CD4-positive, alpha-beta memory T cell (primary cell): ENCODE results near the gene MYO1B. TPM values are rescaled to one million over a fixed set of nuclear protein-coding genes. Genes with fewer than 3 reads are reported as not detected.

Experiments
- CTCF ChIA-PET: fragments of 350-600 bp; sonication (Branson Sonifier 250); formaldehyde crosslinking; loops from one replicate; lab custom pipeline; 2021; ENCODE audit warnings: inconsistent platforms; ENCODE audit not compliant: partially characterized antibody; lab: Charles Lee
- POLR2A ChIA-PET: fragments of 350-600 bp; sonication (Branson Sonifier 250); formaldehyde crosslinking; loops from one replicate; lab custom pipeline; 2021; ENCODE audit not compliant: partially characterized antibody; lab: Charles Lee
- DNase-seq, 5 donors: peaks; one replicate each; pipeline versions ENCODE4 v3.0.0 to v3.0.0-alpha.2; 2020 to 2022; ENCODE audit warnings: mixed read lengths in 1 of 5
- H3K27ac ChIP-seq: one replicate; pipeline ENCODE4 v1.7.0; 2013; ENCODE audit warnings: low read depth, low read length
- H3K27me3 ChIP-seq: 2 replicates; pipeline ENCODE4 v1.7.0; 2013; ENCODE audit warnings: mild to moderate bottlenecking, low read length, moderate library complexity; ENCODE audit not compliant: insufficient read depth
- H3K36me3 ChIP-seq: 2 replicates; pipeline ENCODE4 v1.7.0; 2013; ENCODE audit warnings: mild to moderate bottlenecking, low read length, moderate library complexity; ENCODE audit not compliant: insufficient read depth
- H3K4me1 ChIP-seq: 2 replicates; pipeline ENCODE4 v1.7.0; 2013; ENCODE audit warnings: mild to moderate bottlenecking, low read length, moderate library complexity; ENCODE audit not compliant: insufficient read depth
- H3K4me3 ChIP-seq, 2 donors: one replicate each; pipeline ENCODE4 v1.7.0; 2013; ENCODE audit warnings: low read length in 2 of 2, mild to moderate bottlenecking in 1 of 2
- H3K9me3 ChIP-seq, 2 donors: one replicate each; pipeline ENCODE4 v1.7.0; 2013; ENCODE audit warnings: low read length in 2 of 2, control low read depth in 1 of 2; ENCODE audit not compliant: control insufficient read depth in 1 of 2
- H3K27ac Mint-ChIP-seq, 7 donors: one replicate each; pipeline ENCODE4 v1.8.0; 2020 to 2021; ENCODE audit warnings: mixed read lengths in 7 of 7, mild to moderate bottlenecking in 6 of 7, inconsistent platforms in 3 of 7, moderate library complexity in 3 of 7
- H3K27me3 Mint-ChIP-seq, 2 donors: one replicate each; pipeline ENCODE4 v1.8.0; 2020 to 2021; ENCODE audit warnings: mixed read lengths in 2 of 2
- H3K36me3 Mint-ChIP-seq, 2 donors: one replicate each; pipeline ENCODE4 v1.8.0; 2020 to 2021; ENCODE audit warnings: mixed read lengths in 2 of 2, inconsistent platforms in 1 of 2, mild to moderate bottlenecking in 1 of 2
- H3K4me1 Mint-ChIP-seq, 4 donors: one replicate each; pipeline ENCODE4 v1.8.0; 2020 to 2021; ENCODE audit warnings: mixed read lengths in 4 of 4, mild to moderate bottlenecking in 1 of 4
- H3K4me3 Mint-ChIP-seq, 8 donors: one replicate each; pipeline ENCODE4 v1.8.0; 2020 to 2021; ENCODE audit warnings: mixed read lengths in 8 of 8, mild to moderate bottlenecking in 7 of 8, moderate library complexity in 6 of 8, inconsistent platforms in 3 of 8
- H3K9me3 Mint-ChIP-seq, 8 donors: one replicate each; pipeline ENCODE4 v1.8.0; 2020 to 2021; ENCODE audit warnings: mixed read lengths in 8 of 8, mild to moderate bottlenecking in 5 of 8, inconsistent platforms in 3 of 8, moderate library complexity in 1 of 8
- intact Hi-C: fragments of 100-400 bp; cut with micrococcal nuclease; formaldehyde crosslinking; loops from one replicate; pipeline ENCODE4 v1.15.1; 2023
- polyA plus RNA-seq, 2 donors: library from polyadenylated mRNA; unstranded; fragments of 300-500 nt; fragmentation: Illumina TruSeq; gene quantifications; one replicate each; pipeline ENCODE4 v1.2.3, GENCODE V29; 2021
- total RNA-seq, 2 experiments: library from RNA; stranded (reverse); gene quantifications; one replicate each; pipeline ENCODE4 v1.2.3, GENCODE V29; 2021

Gene MYO1B
- total and polyA plus RNA-seq, 4 experiments from 2014 or later, result 0.12 to 0.38 (median 0.17) TPM

DNA sequence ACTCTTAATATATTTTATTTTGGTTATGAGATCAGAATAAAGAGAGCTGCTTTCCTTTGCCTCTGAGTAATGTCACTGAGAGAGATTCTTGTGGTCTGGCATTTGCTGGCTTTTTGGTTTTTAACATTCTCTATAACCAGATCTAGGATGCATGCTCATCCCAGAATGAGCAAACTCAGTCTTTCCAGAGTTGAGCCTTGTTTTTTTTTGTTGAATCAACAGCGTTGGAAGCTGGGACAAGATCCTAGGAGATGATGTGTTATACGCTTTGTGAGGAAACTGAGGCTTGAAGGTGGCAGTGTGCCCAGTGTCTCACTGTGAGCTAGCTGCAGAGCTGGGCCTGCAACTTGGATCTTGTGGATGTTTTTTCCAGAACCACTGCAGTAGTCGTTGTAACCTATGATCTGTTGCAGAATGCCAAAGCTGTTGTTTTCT, 19.5 kb downstream of the MYO1B start:
- H3K27ac ChIP-seq, result no peak overlapping the region
- no peaks in the 10 kb centered on the region for H3K4me1 ChIP-seq
- no peak overlapping the region for H3K27ac Mint-ChIP-seq
- no peaks in the 10 kb centered on the region for H3K36me3 ChIP-seq
- no peaks in the 10 kb centered on the region for H3K36me3 Mint-ChIP-seq
- H3K9me3 Mint-ChIP-seq, result peaks cover 0 to 2% (median 0%) of the 10 kb centered on the region in 8 donors
- intact Hi-C loops, result no loop called here
- H3K4me1 Mint-ChIP-seq, result no peaks in the 10 kb centered on the region
- no peak overlapping the region for H3K4me3 Mint-ChIP-seq
- no peak for DNase-seq
- POLR2A ChIA-PET, result interaction anchor here (0.7 kb wide), 1 partner anchor 292 kb away, joined by 3 read pairs; no protein-coding TSS in a partner anchor
- no peak overlapping the region for H3K4me3 ChIP-seq
- CTCF ChIA-PET, result interaction anchor here (0.9 kb wide), 1 partner anchor 13 kb away, joined by 4 read pairs; no protein-coding TSS in a partner anchor
- no peaks in the 10 kb centered on the region for H3K9me3 ChIP-seq
- no peaks in the 10 kb centered on the region for H3K27me3 ChIP-seq
- peaks cover 0 to 3% of the 10 kb centered on the region in 2 donors for H3K27me3 Mint-ChIP-seq

- no peak overlapping the region for H3K4me3 ChIP-seq
- Mint-ChIP-seq H3K9me3 (peaks cover 0 to 2% (median 0%) of the 10 kb centered on the region in 8 donors), H3K36me3 (no peaks in the 10 kb centered on the region), H3K27ac (no peak overlapping the region), H3K27me3 (peaks cover 0 to 5% of the 10 kb centered on the region in 2 donors), H3K4me3 (no peak overlapping the region), H3K4me1 (no peaks in the 10 kb centered on the region)
- H3K27ac ChIP-seq, result no peak overlapping the region
- H3K9me3 ChIP-seq, result no peaks in the 10 kb centered on the region
- no peaks in the 10 kb centered on the region for H3K4me1 ChIP-seq
- no peaks in the 10 kb centered on the region for H3K27me3 ChIP-seq
- intact Hi-C loops, result no loop called here
- ChIA-PET POLR2A (no interaction called here), CTCF (interaction anchor here (0.9 to 1.2 kb wide), 2 partner anchors 14 to 213 kb away, joined by 4 read pairs; no protein-coding TSS in a partner anchor)
- H3K36me3 ChIP-seq, result no peaks in the 10 kb centered on the region
- DNase-seq, result no peak
Observed at GRCh38 chr2:191265311-191266170, 20.3 kb downstream of the MYO1B start.

- no peak overlapping the region for H3K27ac Mint-ChIP-seq
- no peaks in the 10 kb centered on the region for H3K36me3 ChIP-seq
- H3K4me3 ChIP-seq, result no peak overlapping the region
- intact Hi-C loops, result no loop called here
- H3K9me3 Mint-ChIP-seq, result peaks cover 0 to 2% (median 0%) of the 10 kb centered on the region in 8 donors
- POLR2A ChIA-PET, result no interaction called here
- H3K4me1 Mint-ChIP-seq, result no peaks in the 10 kb centered on the region
- no peaks in the 10 kb centered on the region for H3K27me3 ChIP-seq
- CTCF ChIA-PET, result interaction anchor here (1.2 kb wide), 1 partner anchor 214 kb away, joined by 4 read pairs; no protein-coding TSS in a partner anchor
- no peaks in the 10 kb centered on the region for H3K9me3 ChIP-seq
- H3K27me3 Mint-ChIP-seq, result peaks cover 2 to 5% of the 10 kb centered on the region in 2 donors
- H3K4me3 Mint-ChIP-seq, result no peak overlapping the region
- no peak overlapping the region for H3K27ac ChIP-seq
- H3K4me1 ChIP-seq, result no peaks in the 10 kb centered on the region
- no peaks in the 10 kb centered on the region for H3K36me3 Mint-ChIP-seq
- DNase-seq, result no peak
Observed at GRCh38 chr2:191266201-191266600, 21.0 kb downstream of the MYO1B start.

DNA sequence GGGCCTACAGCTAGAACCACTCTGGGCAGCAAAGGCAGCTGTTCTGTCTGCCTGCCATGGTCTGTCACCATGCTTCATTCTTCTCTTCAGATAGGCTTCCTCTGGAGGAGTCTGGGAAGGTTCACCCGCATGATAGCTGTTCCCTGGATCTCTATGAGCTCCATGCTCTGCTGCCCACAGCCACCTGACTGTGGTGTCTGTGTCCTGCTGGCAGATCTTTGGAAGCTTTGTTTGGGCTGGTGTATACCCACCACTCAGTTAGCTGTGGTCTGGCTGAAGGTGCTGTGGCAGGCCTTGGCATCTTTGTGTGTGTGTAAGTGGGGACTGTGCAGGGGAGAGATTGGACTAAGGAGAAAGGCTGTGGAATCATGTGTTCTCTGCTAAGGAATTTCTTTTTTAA, 23.4 kb downstream of the MYO1B start:
- Histone ChIP-seq H3K36me3 (no peaks in the 10 kb centered on the region), H3K27me3 (no peaks in the 10 kb centered on the region), H3K4me1 (no peaks in the 10 kb centered on the region), H3K9me3 (no peaks in the 10 kb centered on the region), H3K27ac (no peak overlapping the region), H3K4me3 (no peak overlapping the region)
- intact Hi-C loops, result no loop called here
- no peak overlapping the region for H3K27ac Mint-ChIP-seq
- ChIA-PET POLR2A (no interaction called here), CTCF (no interaction called here)
- peaks cover 2 to 8% of the 10 kb centered on the region in 2 donors for H3K27me3 Mint-ChIP-seq
- H3K36me3 Mint-ChIP-seq, result no peaks in the 10 kb centered on the region
- no peaks in the 10 kb centered on the region for H3K4me1 Mint-ChIP-seq
- H3K4me3 Mint-ChIP-seq, result no peak overlapping the region
- peaks cover 0 to 2% (median 0%) of the 10 kb centered on the region in 8 donors for H3K9me3 Mint-ChIP-seq
- DNase-seq, result no peak

DNA sequence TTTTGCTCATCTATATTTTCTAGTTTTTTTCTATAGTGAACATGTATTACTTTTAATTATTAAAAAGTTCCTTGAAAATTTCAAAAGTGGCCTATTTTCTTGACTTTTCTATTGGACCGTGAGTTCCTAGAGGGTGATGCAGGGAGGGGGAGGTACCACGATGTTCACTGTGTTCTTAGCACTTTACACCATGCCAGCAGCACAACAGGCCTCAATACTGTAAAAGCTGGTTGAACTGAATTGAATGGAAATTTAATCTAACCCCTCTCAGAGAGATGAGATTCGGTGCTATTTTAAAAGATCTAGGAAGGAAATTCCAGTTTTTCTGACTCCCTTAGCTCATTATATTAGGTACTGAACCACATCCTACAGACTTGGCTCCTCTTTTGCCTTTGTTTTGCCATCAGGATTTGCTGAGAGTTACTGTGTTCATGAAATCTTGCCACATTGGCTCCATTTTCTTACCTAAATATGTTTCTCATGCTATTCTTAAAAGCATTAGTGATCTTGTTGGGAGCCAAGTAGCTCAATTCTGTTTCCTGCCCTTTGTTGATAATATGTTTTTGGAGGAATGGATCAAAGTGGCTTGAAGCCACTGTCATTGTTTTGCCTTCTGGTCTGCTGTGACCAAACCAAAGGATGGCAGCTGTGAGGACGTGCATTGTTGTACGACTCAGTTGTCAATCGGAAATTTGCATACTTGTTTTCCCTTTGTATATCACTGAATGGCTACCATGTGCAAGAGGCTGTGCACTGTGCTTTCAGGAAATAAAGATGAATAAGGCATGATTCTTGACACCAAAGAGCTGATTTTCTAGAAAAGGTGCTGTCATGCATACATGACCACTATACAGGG, 25.3 kb downstream of the MYO1B start:
- peaks cover 2 to 8% of the 10 kb centered on the region in 2 donors for H3K27me3 Mint-ChIP-seq
- no peaks in the 10 kb centered on the region for H3K36me3 Mint-ChIP-seq
- ChIA-PET POLR2A (no interaction called here), CTCF (interaction anchor here (1.6 kb wide), 1 partner anchor 8 kb away, joined by 4 read pairs; no protein-coding TSS in a partner anchor)
- no peaks in the 10 kb centered on the region for H3K36me3 ChIP-seq
- no peak overlapping the region for H3K27ac ChIP-seq
- no peak for DNase-seq
- no peak overlapping the region for H3K4me3 Mint-ChIP-seq
- H3K27me3 ChIP-seq, result no peaks in the 10 kb centered on the region
- no peaks in the 10 kb centered on the region for H3K4me1 Mint-ChIP-seq
- no peaks in the 10 kb centered on the region for H3K4me1 ChIP-seq
- H3K9me3 Mint-ChIP-seq, result peaks cover 0 to 2% (median 0%) of the 10 kb centered on the region in 8 donors
- no peaks in the 10 kb centered on the region for H3K9me3 ChIP-seq
- no peak overlapping the region for H3K27ac Mint-ChIP-seq
- no peak overlapping the region for H3K4me3 ChIP-seq
- intact Hi-C loops, result no loop called here

- H3K4me1 Mint-ChIP-seq, result no peaks in the 10 kb centered on the region
- no peak for DNase-seq
- no peak overlapping the region for H3K4me3 ChIP-seq
- no peak overlapping the region for H3K27ac Mint-ChIP-seq
- H3K27ac ChIP-seq, result no peak overlapping the region
- H3K36me3 ChIP-seq, result no peaks in the 10 kb centered on the region
- H3K27me3 Mint-ChIP-seq, result peaks cover 9 to 18% of the 10 kb centered on the region in 2 donors
- CTCF ChIA-PET, result no interaction called here
- POLR2A ChIA-PET, result no interaction called here
- H3K4me3 Mint-ChIP-seq, result no peak overlapping the region
- no peaks in the 10 kb centered on the region for H3K9me3 Mint-ChIP-seq
- no peaks in the 10 kb centered on the region for H3K4me1 ChIP-seq
- H3K36me3 Mint-ChIP-seq, result no peaks in the 10 kb centered on the region
- H3K27me3 ChIP-seq, result no peaks in the 10 kb centered on the region
- H3K9me3 ChIP-seq, result no peaks in the 10 kb centered on the region
- intact Hi-C loops, result no loop called here
Observed at GRCh38 chr2:191272064-191272463, 26.9 kb downstream of the MYO1B start.

- Mint-ChIP-seq H3K4me1 (no peaks in the 10 kb centered on the region), H3K36me3 (no peaks in the 10 kb centered on the region), H3K27me3 (peaks cover 9 to 18% of the 10 kb centered on the region in 2 donors), H3K4me3 (no peak overlapping the region), H3K9me3 (no peaks in the 10 kb centered on the region), H3K27ac (no peak overlapping the region)
- H3K36me3 ChIP-seq, result no peaks in the 10 kb centered on the region
- POLR2A ChIA-PET, result no interaction called here
- no peak overlapping the region for H3K4me3 ChIP-seq
- no peaks in the 10 kb centered on the region for H3K9me3 ChIP-seq
- no peaks in the 10 kb centered on the region for H3K4me1 ChIP-seq
- DNase-seq, result no peak
- CTCF ChIA-PET, result no interaction called here
- intact Hi-C loops, result no loop called here
- H3K27ac ChIP-seq, result no peak overlapping the region
- no peaks in the 10 kb centered on the region for H3K27me3 ChIP-seq
Observed at GRCh38 chr2:191274413-191274815, 29.2 kb downstream of the MYO1B start.
